HEK293 (cell line): Measurements from ENCODE around the gene ATF6.

Experiments
- CTCF ChIA-PET: fragments of 350-600 bp; formaldehyde crosslinking; extraction: SDS; loops from one replicate; lab custom pipeline; 2021; ENCODE audit warnings: antibody characterized with exemption; lab: Yijun Ruan, JAX
- POLR2A ChIA-PET: fragments of 300-600 bp; formaldehyde crosslinking; extraction: SDS; loops from one replicate; lab custom pipeline; 2020; ENCODE audit warnings: antibody characterized with exemption, inconsistent platforms; lab: Yijun Ruan, JAX
- H3K27ac ChIP-seq: fragments of 200-500 bp; sonication (Bioruptor generic); 2 replicates; pipeline ENCODE4 v1.5.1; 2014; ENCODE audit warnings: low read depth, low read length, control low read depth, inconsistent platforms; ENCODE audit errors: extremely low read depth
- H3K36me3 ChIP-seq, 2 experiments: fragments of 200-500 bp in 1 of 2; sonication (Bioruptor generic) in 1 of 2; 1 replicate in 1 of 2; 2 replicates in 1 of 2; pipeline ENCODE4 v1.5.1; 2014 to 2017; ENCODE audit warnings: inconsistent platforms in 2 of 2, low read length in 2 of 2; ENCODE audit not compliant: control insufficient read depth in 2 of 2, insufficient read depth in 1 of 2
- H3K4me1 ChIP-seq: fragments of 200-500 bp; sonication (Bioruptor generic); 2 replicates; pipeline ENCODE4 v1.5.1; 2014; ENCODE audit warnings: mild to moderate bottlenecking, low read length, inconsistent platforms; ENCODE audit not compliant: control insufficient read depth, insufficient read depth
- H3K4me3 ChIP-seq: 2 replicates; pipeline ENCODE4 v1.5.1; 2011; ENCODE audit warnings: low read depth, mild to moderate bottlenecking, control low read depth, low read length, moderate library complexity
- H3K9me3 ChIP-seq: fragments of 200-500 bp; sonication (Bioruptor generic); 2 replicates; pipeline ENCODE4 v1.5.1; 2014; ENCODE audit warnings: low read depth, low read length, inconsistent platforms; ENCODE audit not compliant: control insufficient read depth, insufficient read depth
- SETDB1 ChIP-seq: IDR thresholded peaks from one replicate; pipeline ENCODE4 v1.6.1; 2017; ENCODE audit warnings: mild to moderate bottlenecking, low read length, moderate library complexity, mixed read lengths; ENCODE audit not compliant: insufficient read length
- SP7 ChIP-seq: fragments of 450-650 bp; formaldehyde crosslinking; IDR thresholded peaks from 2 replicates; pipeline ENCODE4 v1.5.1; 2016; ENCODE audit warnings: missing biosample characterization, missing genetic modification characterization
- TRIM28 ChIP-seq: IDR thresholded peaks from 2 replicates; pipeline ENCODE4 v1.6.1; 2011; ENCODE audit warnings: low read length, control low read depth, borderline replicate concordance
- YY1 ChIP-seq: fragments of 450-650 bp; formaldehyde crosslinking; IDR thresholded peaks from 2 replicates; pipeline ENCODE4 v1.5.1; 2018; ENCODE audit warnings: missing biosample characterization, missing genetic modification characterization
- ZNF169 ChIP-seq: fragments of 450-650 bp; formaldehyde crosslinking; IDR thresholded peaks from 2 replicates; pipeline ENCODE4 v1.5.1; 2016; ENCODE audit warnings: missing biosample characterization, missing genetic modification characterization
- ZNF19 ChIP-seq: fragments of 450-650 bp; formaldehyde crosslinking; IDR thresholded peaks from 2 replicates; pipeline ENCODE4; 2016; ENCODE audit warnings: missing biosample characterization, missing genetic modification characterization, low read depth
- ZNF239 ChIP-seq: fragments of 450-650 bp; formaldehyde crosslinking; IDR thresholded peaks from 2 replicates; pipeline ENCODE4 v1.5.1; 2016; ENCODE audit warnings: missing biosample characterization, missing genetic modification characterization
- ZNF302 ChIP-seq: fragments of 450-650 bp; formaldehyde crosslinking; IDR thresholded peaks from 2 replicates; pipeline ENCODE4 v1.5.1; 2016; ENCODE audit warnings: missing biosample characterization, missing genetic modification characterization, low read depth
- ZNF394 ChIP-seq: fragments of 450-650 bp; formaldehyde crosslinking; IDR thresholded peaks from 2 replicates; pipeline ENCODE4 v1.5.1; 2016; ENCODE audit warnings: missing biosample characterization, missing genetic modification characterization, mild to moderate bottlenecking, moderate library complexity, borderline replicate concordance
- ZNF404 ChIP-seq: fragments of 450-650 bp; formaldehyde crosslinking; IDR thresholded peaks from 2 replicates; pipeline ENCODE4 v1.5.1; 2017; ENCODE audit warnings: missing biosample characterization, missing genetic modification characterization
- ZNF510 ChIP-seq: fragments of 450-650 bp; formaldehyde crosslinking; IDR thresholded peaks from 2 replicates; pipeline ENCODE4 v1.5.1; 2018; ENCODE audit warnings: mild to moderate bottlenecking, missing genetic modification characterization, missing biosample characterization; ENCODE audit not compliant: insufficient replicate concordance
- ZNF596 ChIP-seq: fragments of 450-650 bp; IDR thresholded peaks from 2 replicates; pipeline ENCODE4 v1.5.0; 2018; ENCODE audit warnings: missing biosample characterization, mild to moderate bottlenecking, missing genetic modification characterization, moderate library complexity
- ZNF623 ChIP-seq: fragments of 450-650 bp; formaldehyde crosslinking; IDR thresholded peaks from 2 replicates; pipeline ENCODE4 v1.5.1; 2016; ENCODE audit warnings: missing biosample characterization, missing genetic modification characterization
- ZNF677 ChIP-seq: fragments of 450-650 bp; IDR thresholded peaks from 2 replicates; pipeline ENCODE4 v1.5.0; 2018; ENCODE audit warnings: missing biosample characterization, mild to moderate bottlenecking, missing genetic modification characterization, moderate library complexity
- TF ChIP-seq, protein P1 (sequence below): fragments of 450-650 bp; formaldehyde crosslinking; IDR thresholded peaks from 2 replicates; pipeline ENCODE4 v1.5.1; 2016; ENCODE audit warnings: missing biosample characterization, missing genetic modification characterization, borderline replicate concordance
- TF ChIP-seq, protein P2 (sequence below): fragments of 450-650 bp; formaldehyde crosslinking; IDR thresholded peaks from 2 replicates; pipeline ENCODE4 v1.5.1; 2016; ENCODE audit warnings: missing biosample characterization, missing genetic modification characterization
- TF ChIP-seq, protein P3 (sequence below): fragments of 450-650 bp; formaldehyde crosslinking; IDR thresholded peaks from 2 replicates; pipeline ENCODE4 v1.5.1; 2016; ENCODE audit warnings: missing biosample characterization, missing genetic modification characterization
- TF ChIP-seq, protein P4 (sequence below): fragments of 450-650 bp; formaldehyde crosslinking; IDR thresholded peaks from 2 replicates; pipeline ENCODE4 v1.5.1; 2017; ENCODE audit warnings: missing biosample characterization, missing genetic modification characterization

Gene ATF6

DNA sequence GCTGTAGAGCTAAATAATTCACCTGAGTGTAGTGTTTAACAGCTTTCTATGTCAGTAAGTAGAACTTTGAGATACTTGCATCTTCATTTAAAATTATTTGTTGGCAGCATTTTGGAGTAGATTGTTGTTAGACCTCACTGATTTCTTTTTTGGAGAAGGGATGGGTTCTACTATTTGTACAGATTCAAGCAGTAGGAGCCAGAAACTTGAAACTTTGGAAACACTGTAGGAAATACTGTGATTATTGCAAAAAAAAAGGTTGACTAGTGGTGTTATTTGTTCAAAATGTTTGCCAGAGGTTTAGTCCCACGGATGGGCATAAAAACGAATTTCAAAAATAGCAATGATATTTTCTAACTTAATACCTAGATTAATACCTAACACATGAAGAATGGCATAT, 102.7 kb downstream of the ATF6 start:
- peaks cover 0 to 2% of the 10 kb centered on the region in 2 experiments; a peak in 1 of 3 replicates for H3K36me3 ChIP-seq
- ChIA-PET CTCF (interaction anchor here (0.5 to 0.6 kb wide), 2 partner anchors 159 to 669 kb away, joined by 4 to 5 read pairs; no protein-coding TSS in a partner anchor), POLR2A (no interaction called here)
- H3K4me3 ChIP-seq, result no peak overlapping the region
- peaks cover 9% of the 10 kb centered on the region; the same call in 1 of the 2 replicates for H3K4me1 ChIP-seq
- H3K9me3 ChIP-seq, result no peaks in the 10 kb centered on the region
- TF ChIP-seq SETDB1, result no peak
- no peak for TF ChIP-seq ZNF302 (tag by site-specific recombination)
- TF ChIP-seq ZNF169 (tag by site-specific recombination), result no peak
- TF ChIP-seq, protein P1, sequence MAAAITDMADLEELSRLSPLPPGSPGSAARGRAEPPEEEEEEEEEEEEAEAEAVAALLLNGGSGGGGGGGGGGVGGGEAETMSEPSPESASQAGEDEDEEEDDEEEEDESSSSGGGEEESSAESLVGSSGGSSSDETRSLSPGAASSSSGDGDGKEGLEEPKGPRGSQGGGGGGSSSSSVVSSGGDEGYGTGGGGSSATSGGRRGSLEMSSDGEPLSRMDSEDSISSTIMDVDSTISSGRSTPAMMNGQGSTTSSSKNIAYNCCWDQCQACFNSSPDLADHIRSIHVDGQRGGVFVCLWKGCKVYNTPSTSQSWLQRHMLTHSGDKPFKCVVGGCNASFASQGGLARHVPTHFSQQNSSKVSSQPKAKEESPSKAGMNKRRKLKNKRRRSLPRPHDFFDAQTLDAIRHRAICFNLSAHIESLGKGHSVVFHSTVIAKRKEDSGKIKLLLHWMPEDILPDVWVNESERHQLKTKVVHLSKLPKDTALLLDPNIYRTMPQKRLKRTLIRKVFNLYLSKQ (tag by site-specific recombination), result no peak
- no peak for TF ChIP-seq ZNF394 (tag by site-specific recombination)
- no peak overlapping the region for H3K27ac ChIP-seq

DNA sequence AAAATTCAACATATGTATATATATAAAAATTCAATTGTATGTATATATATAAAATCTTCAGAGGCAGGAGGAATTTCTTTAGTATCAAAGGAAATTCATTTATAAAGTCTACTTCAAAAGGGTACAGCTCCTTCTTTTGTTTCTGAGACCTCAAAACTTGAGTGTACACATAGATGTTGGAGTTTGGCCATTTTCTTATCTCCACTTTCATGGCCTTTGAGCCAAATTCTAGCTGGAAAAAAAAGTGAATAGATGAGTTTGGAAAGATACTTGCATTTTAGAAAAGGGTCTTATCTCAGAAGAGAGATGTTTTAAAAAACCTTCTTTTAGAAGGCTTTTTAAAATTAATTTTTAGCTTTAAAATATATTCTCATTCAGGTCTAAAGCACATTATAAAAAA, 103.2 kb downstream of the ATF6 start:
- no peaks in the 10 kb centered on the region for H3K9me3 ChIP-seq
- H3K27ac ChIP-seq, result no peak overlapping the region
- H3K4me3 ChIP-seq, result no peak overlapping the region
- H3K36me3 ChIP-seq, result no peaks in the 10 kb centered on the region
- TF ChIP-seq YY1, result no peak
- no peak for TF ChIP-seq ZNF510
- no peak for TF ChIP-seq SP7 (tag by site-specific recombination)
- no peak for TF ChIP-seq ZNF404 (tag by site-specific recombination)
- no peak for TF ChIP-seq ZNF596
- no peak for TF ChIP-seq ZNF623 (tag by site-specific recombination)
- TF ChIP-seq, protein P2, sequence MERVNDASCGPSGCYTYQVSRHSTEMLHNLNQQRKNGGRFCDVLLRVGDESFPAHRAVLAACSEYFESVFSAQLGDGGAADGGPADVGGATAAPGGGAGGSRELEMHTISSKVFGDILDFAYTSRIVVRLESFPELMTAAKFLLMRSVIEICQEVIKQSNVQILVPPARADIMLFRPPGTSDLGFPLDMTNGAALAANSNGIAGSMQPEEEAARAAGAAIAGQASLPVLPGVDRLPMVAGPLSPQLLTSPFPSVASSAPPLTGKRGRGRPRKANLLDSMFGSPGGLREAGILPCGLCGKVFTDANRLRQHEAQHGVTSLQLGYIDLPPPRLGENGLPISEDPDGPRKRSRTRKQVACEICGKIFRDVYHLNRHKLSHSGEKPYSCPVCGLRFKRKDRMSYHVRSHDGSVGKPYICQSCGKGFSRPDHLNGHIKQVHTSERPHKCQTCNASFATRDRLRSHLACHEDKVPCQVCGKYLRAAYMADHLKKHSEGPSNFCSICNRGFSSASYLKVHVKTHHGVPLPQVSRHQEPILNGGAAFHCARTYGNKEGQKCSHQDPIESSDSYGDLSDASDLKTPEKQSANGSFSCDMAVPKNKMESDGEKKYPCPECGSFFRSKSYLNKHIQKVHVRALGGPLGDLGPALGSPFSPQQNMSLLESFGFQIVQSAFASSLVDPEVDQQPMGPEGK (tag by site-specific recombination), result no peak
- no peak for TF ChIP-seq ZNF394 (tag by site-specific recombination)
- TF ChIP-seq ZNF239 (tag by site-specific recombination), result no peak
- TF ChIP-seq TRIM28, result no peak
- TF ChIP-seq ZNF19, result no peak
- TF ChIP-seq ZNF677 (tag by site-specific recombination), result no peak
- TF ChIP-seq, protein P3, sequence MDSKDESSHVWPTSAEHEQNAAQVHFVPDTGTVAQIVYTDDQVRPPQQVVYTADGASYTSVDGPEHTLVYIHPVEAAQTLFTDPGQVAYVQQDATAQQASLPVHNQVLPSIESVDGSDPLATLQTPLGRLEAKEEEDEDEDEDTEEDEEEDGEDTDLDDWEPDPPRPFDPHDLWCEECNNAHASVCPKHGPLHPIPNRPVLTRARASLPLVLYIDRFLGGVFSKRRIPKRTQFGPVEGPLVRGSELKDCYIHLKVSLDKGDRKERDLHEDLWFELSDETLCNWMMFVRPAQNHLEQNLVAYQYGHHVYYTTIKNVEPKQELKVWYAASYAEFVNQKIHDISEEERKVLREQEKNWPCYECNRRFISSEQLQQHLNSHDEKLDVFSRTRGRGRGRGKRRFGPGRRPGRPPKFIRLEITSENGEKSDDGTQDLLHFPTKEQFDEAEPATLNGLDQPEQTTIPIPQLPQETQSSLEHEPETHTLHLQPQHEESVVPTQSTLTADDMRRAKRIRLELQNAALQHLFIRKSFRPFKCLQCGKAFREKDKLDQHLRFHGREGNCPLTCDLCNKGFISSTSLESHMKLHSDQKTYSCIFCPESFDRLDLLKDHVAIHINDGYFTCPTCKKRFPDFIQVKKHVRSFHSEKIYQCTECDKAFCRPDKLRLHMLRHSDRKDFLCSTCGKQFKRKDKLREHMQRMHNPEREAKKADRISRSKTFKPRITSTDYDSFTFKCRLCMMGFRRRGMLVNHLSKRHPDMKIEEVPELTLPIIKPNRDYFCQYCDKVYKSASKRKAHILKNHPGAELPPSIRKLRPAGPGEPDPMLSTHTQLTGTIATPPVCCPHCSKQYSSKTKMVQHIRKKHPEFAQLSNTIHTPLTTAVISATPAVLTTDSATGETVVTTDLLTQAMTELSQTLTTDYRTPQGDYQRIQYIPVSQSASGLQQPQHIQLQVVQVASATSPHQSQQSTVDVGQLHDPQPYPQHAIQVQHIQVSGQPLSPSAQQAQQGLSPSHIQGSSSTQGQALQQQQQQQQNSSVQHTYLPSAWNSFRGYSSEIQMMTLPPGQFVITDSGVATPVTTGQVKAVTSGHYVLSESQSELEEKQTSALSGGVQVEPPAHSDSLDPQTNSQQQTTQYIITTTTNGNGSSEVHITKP (tag by site-specific recombination), result no peak
- TF ChIP-seq, protein P4, sequence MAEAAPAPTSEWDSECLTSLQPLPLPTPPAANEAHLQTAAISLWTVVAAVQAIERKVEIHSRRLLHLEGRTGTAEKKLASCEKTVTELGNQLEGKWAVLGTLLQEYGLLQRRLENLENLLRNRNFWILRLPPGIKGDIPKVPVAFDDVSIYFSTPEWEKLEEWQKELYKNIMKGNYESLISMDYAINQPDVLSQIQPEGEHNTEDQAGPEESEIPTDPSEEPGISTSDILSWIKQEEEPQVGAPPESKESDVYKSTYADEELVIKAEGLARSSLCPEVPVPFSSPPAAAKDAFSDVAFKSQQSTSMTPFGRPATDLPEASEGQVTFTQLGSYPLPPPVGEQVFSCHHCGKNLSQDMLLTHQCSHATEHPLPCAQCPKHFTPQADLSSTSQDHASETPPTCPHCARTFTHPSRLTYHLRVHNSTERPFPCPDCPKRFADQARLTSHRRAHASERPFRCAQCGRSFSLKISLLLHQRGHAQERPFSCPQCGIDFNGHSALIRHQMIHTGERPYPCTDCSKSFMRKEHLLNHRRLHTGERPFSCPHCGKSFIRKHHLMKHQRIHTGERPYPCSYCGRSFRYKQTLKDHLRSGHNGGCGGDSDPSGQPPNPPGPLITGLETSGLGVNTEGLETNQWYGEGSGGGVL (tag by site-specific recombination), result no peak
- TF ChIP-seq, all 188 proteins: peak for 0
- ChIA-PET CTCF (interaction anchor here (0.5 to 0.6 kb wide), 2 partner anchors 159 to 668 kb away, joined by 4 to 5 read pairs; no protein-coding TSS in a partner anchor), POLR2A (no interaction called here)
- peaks cover 9% of the 10 kb centered on the region; the same call in 1 of the 2 replicates for H3K4me1 ChIP-seq
